Keratinocyte (primary cell): ENCODE results near the gene PAX5. TPM values are rescaled to one million over a fixed set of nuclear protein-coding genes. Genes with fewer than 3 reads are reported as not detected.

ENCODE experiments used
- DNase-seq: peaks from one replicate; pipeline ENCODE4 v3.0.0-alpha.2; 2011; ENCODE audit warnings: low read depth, missing footprints, low spot score
- FAIRE-seq: peaks from 2 replicates; lab custom pipeline; 2011; peaks lifted over from hg19 to GRCh38; lab: Jason Lieb, UNC
- H2AFZ ChIP-seq: 2 replicates; pipeline ENCODE4 v1.6.0; 2012; ENCODE audit warnings: low read length, control low read depth, inconsistent platforms; ENCODE audit not compliant: control insufficient read depth
- H3K27ac ChIP-seq: 2 replicates; pipeline ENCODE4 v1.5.1; 2011; ENCODE audit warnings: low read length; ENCODE audit not compliant: control insufficient read depth, insufficient read depth
- H3K27me3 ChIP-seq: 3 replicates; pipeline ENCODE4 v1.6.0; 2011; ENCODE audit warnings: low read length; ENCODE audit not compliant: control insufficient read depth, insufficient read depth; ENCODE audit errors: extremely low read depth
- H3K36me3 ChIP-seq, 2 experiments: 2 replicates in 1 of 2; 3 replicates in 1 of 2; pipeline ENCODE4 v1.5.1; 2011; ENCODE audit warnings: low read length in 2 of 2, mild to moderate bottlenecking in 1 of 2; ENCODE audit not compliant: control insufficient read depth in 2 of 2, insufficient read depth in 2 of 2; ENCODE audit errors: extremely low read depth in 1 of 2
- H3K4me1 ChIP-seq: 3 replicates; pipeline ENCODE4 v1.5.1; 2011; ENCODE audit warnings: low read length; ENCODE audit not compliant: control insufficient read depth, insufficient read depth; ENCODE audit errors: extremely low read depth
- H3K4me2 ChIP-seq: 3 replicates; pipeline ENCODE4 v1.6.0; 2011; ENCODE audit warnings: low read depth, low read length; ENCODE audit not compliant: control insufficient read depth, insufficient read depth; ENCODE audit errors: extremely low read depth
- H3K4me3 ChIP-seq, 3 experiments: fragments of 200-600 bp in 1 of 3; sonication (generic) in 1 of 3; 2 replicates in 2 of 3; 3 replicates in 1 of 3; pipeline ENCODE4 v1.5.1; 2011 to 2016; ENCODE audit warnings: low read length in 3 of 3, mild to moderate bottlenecking in 3 of 3, control low read depth in 2 of 3, inconsistent platforms in 1 of 3, low read depth in 1 of 3, mixed read lengths in 1 of 3, mixed run types in 1 of 3, moderate library complexity in 1 of 3; ENCODE audit not compliant: control insufficient read depth in 2 of 3, insufficient read depth in 2 of 3; ENCODE audit errors: extremely low read depth in 1 of 3
- H3K79me2 ChIP-seq: 2 replicates; pipeline ENCODE4 v1.6.0; 2012; ENCODE audit warnings: low read length; ENCODE audit not compliant: control insufficient read depth, insufficient read depth
- H3K9ac ChIP-seq: 3 replicates; pipeline ENCODE4 v1.6.0; 2011; ENCODE audit warnings: low read length; ENCODE audit not compliant: control insufficient read depth, insufficient read depth; ENCODE audit errors: extremely low read depth
- H3K9me1 ChIP-seq: 3 replicates; pipeline ENCODE4 v1.6.0; 2011; ENCODE audit warnings: low read length; ENCODE audit not compliant: control insufficient read depth, insufficient read depth; ENCODE audit errors: extremely low read depth
- H3K9me3 ChIP-seq: 2 replicates; pipeline ENCODE4 v1.5.1; 2012; ENCODE audit warnings: low read depth, low read length; ENCODE audit not compliant: control insufficient read depth
- H4K20me1 ChIP-seq: 3 replicates; pipeline ENCODE4 v1.6.0; 2011; ENCODE audit warnings: low read length; ENCODE audit not compliant: control insufficient read depth, insufficient read depth; ENCODE audit errors: extremely low read depth
- EZH2 ChIP-seq: IDR thresholded peaks from one replicate; pipeline ENCODE4 v1.6.1; 2012; ENCODE audit warnings: inconsistent platforms, mild to moderate bottlenecking, low read length, moderate library complexity
- dilution Hi-C: fragments of 300-500 bp; cut with MboI; formaldehyde crosslinking; loops from one replicate; pipeline ENCODE4 v1.7.0; 2020; ENCODE audit warnings: low sequenced_read_pairs; ENCODE audit not compliant: extremely low pct_ligation_motif_present
- polyA plus RNA-seq, 5 experiments: library from polyadenylated mRNA; depleted of rRNA in 3 of 5; stranded (reverse) in 3 of 5; stranded (forward) in 1 of 5; unstranded in 1 of 5; fragments of >200 nt; gene quantifications; 1 replicate in 1 of 5; 2 replicates in 3 of 5; 3 replicates in 1 of 5; pipeline versions ENCODE4 v1.2.1 to v1.2.3, GENCODE V29; 2011 to 2012; ENCODE audit warnings: missing spikeins in 2 of 5, low read depth in 1 of 5, low replicate concordance in 1 of 5
- TF ChIP-seq, protein P1 (sequence below), 3 experiments: IDR thresholded peaks in 1 of 3; conservative IDR thresholded peaks in 1 of 3; optimal IDR thresholded peaks in 1 of 3; 2 replicates in 2 of 3; 3 replicates in 1 of 3; pipeline versions ENCODE3 to v1.5.1; 2011; ENCODE audit warnings: low read length in 3 of 3, mild to moderate bottlenecking in 3 of 3, moderate library complexity in 2 of 3, control low read depth in 1 of 3, inconsistent platforms in 1 of 3; ENCODE audit not compliant: insufficient read depth in 2 of 3; ENCODE audit errors: extremely low read depth in 1 of 3

The PAX5 gene
- polyA plus RNA-seq, 1 donor (not counting 4 experiments of a cell fraction or from before 2014, with no cell fraction given): not detected

DNA sequence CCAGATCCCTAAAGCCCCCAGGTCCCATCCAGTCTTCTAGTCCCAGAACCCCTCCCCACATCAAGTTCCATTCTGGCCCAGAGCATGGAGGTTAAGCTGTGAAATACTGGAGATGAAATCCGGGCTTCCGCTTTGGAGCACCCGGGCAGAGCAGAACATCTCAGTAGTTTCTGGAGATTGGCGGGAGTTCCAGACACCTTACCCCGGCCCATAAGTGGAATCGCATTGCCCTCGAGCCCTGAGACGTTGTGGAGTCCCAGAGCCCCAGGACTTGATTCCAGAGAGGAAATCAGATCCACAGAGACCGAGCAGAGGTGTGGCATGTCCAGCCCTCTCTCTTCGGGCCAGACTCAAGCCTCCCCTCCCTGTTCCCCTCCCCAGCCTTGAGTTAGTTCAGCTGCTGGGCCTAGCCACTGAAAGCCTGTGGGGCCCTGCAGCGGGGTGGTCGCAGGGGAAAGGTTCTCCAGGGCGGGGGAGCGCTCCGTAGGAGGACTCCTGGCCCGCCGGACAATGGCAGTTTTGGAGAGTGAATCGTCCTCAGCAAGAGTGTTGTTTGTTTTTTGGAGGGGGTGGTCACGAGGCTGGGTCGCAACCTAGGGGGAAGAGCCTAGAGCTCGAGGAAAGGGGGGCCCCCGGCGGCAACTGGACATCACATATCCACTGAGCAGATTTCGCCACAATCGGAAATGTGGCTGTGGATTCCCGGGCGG, 1.0 kb upstream of the PAX5 start:
- no peak for DNase-seq
- Histone ChIP-seq H3K4me2 (no peak overlapping the region), H3K27ac (no peak overlapping the region), H2AFZ (no peak overlapping the region), H3K79me2 (no peaks in the 10 kb centered on the region), H3K9me1 (no peaks in the 10 kb centered on the region), H3K36me3 (no peaks in the 10 kb centered on the region), H3K9ac (no peak overlapping the region), H3K9me3 (no peaks in the 10 kb centered on the region), H4K20me1 (peaks cover 13% of the 10 kb centered on the region), H3K27me3 (peaks cover 98% of the 10 kb centered on the region), H3K4me1 (peaks cover 23% of the 10 kb centered on the region), H3K4me3 (no peak overlapping the region)
- TF ChIP-seq EZH2: peak; percentile 83
- TF ChIP-seq, protein P1, sequence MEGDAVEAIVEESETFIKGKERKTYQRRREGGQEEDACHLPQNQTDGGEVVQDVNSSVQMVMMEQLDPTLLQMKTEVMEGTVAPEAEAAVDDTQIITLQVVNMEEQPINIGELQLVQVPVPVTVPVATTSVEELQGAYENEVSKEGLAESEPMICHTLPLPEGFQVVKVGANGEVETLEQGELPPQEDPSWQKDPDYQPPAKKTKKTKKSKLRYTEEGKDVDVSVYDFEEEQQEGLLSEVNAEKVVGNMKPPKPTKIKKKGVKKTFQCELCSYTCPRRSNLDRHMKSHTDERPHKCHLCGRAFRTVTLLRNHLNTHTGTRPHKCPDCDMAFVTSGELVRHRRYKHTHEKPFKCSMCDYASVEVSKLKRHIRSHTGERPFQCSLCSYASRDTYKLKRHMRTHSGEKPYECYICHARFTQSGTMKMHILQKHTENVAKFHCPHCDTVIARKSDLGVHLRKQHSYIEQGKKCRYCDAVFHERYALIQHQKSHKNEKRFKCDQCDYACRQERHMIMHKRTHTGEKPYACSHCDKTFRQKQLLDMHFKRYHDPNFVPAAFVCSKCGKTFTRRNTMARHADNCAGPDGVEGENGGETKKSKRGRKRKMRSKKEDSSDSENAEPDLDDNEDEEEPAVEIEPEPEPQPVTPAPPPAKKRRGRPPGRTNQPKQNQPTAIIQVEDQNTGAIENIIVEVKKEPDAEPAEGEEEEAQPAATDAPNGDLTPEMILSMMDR (optimal IDR thresholded peaks at IDR 0.05 in 1 of 3, IDR thresholded peaks at IDR 0.05 in 1 of 3, conservative IDR thresholded peaks at IDR 0.05 in 1 of 3; ENCODE audit: extremely low read depth in 1 of 3, insufficient read depth in 2 of 3, low read length in 3 of 3): no peak
- dilution Hi-C loops: no loop called here
- FAIRE-seq: no peak

DNA sequence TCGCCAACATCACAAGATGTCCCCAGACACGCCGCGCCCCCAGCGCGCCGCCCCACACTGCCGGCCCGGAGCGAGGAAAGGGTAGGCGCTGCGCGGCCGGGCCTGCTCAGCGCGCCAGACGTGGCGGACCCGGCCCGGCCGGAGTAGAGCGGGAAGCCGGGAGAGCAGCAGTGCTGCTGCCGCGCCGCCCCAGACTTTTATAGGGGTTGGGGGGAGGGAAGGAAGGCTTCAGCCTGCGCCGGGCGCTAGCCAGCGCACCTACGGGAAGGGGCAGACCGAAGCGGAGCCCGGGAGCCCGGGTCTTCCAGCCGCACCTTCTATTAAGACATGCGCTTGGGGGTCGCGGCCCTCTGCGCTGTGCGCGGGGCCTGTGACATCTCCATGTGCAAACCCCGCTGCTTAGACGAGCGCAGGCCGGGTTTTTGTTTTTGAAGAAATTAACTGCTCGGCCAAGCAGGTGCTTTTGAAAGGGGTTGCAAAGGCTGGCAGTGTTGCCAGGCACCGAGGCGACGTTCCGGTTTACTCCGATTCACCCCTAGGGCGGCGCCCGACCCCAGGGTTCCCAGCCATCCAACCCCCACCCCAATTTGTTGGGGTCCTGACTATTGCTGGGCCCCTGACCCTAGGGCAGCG, 353 bp upstream of the PAX5 start:
- no peaks in the 10 kb centered on the region for H3K36me3 ChIP-seq
- no peaks in the 10 kb centered on the region for H3K79me2 ChIP-seq
- H3K9me3 ChIP-seq: no peaks in the 10 kb centered on the region
- no peak for DNase-seq
- H4K20me1 ChIP-seq: peaks cover 13% of the 10 kb centered on the region
- FAIRE-seq: no peak
- no peak overlapping the region for H3K27ac ChIP-seq
- H3K4me2 ChIP-seq: peak overlapping the region; percentile 29
- H3K9me1 ChIP-seq: no peaks in the 10 kb centered on the region
- H3K27me3 ChIP-seq: peaks cover 100% of the 10 kb centered on the region
- no peak overlapping the region for H2AFZ ChIP-seq
- H3K9ac ChIP-seq: no peak overlapping the region
- dilution Hi-C loops: no loop called here
- H3K4me1 ChIP-seq: peaks cover 30% of the 10 kb centered on the region
- TF ChIP-seq, protein P1 (optimal IDR thresholded peaks at IDR 0.05 in 1 of 3, IDR thresholded peaks at IDR 0.05 in 1 of 3, conservative IDR thresholded peaks at IDR 0.05 in 1 of 3; ENCODE audit: extremely low read depth in 1 of 3, insufficient read depth in 2 of 3, low read length in 3 of 3): peak; percentile 17 to 45 (median 37)
- TF ChIP-seq EZH2: peak; percentile 72
- H3K4me3 ChIP-seq: no peak overlapping the region
